HCT116 (cell line): ENCODE measurements around the gene TMEM109.

Source experiments
- POLR2A ChIP-seq: IDR thresholded peaks from 2 replicates; pipeline ENCODE4 v1.7.0; 2011; ENCODE audit warnings: borderline replicate concordance; ENCODE audit not compliant: insufficient read depth, insufficient read length; ENCODE audit errors: extremely low read depth
- SP1 ChIP-seq: IDR thresholded peaks from 2 replicates; pipeline ENCODE4 v1.6.1; 2012; ENCODE audit warnings: low read depth
- TF ChIP-seq, protein P1 (sequence below), 3 experiments: fragments of 200-600 bp in 1 of 3; sonication (generic) in 1 of 3; IDR thresholded peaks in 2 of 3; conservative IDR thresholded peaks in 1 of 3; 2 replicates each; pipeline ENCODE4 v1.5.1; 2012 to 2017; ENCODE audit warnings: low read depth in 2 of 3, low read length in 2 of 3, antibody characterized with exemption in 1 of 3, borderline replicate concordance in 1 of 3, control low read depth in 1 of 3, mild to moderate bottlenecking in 1 of 3, mixed read lengths in 1 of 3, mixed run types in 1 of 3, moderate library complexity in 1 of 3; ENCODE audit not compliant: insufficient read depth in 1 of 3
- TF ChIP-seq, protein P2 (sequence below): IDR thresholded peaks from 2 replicates; pipeline ENCODE4 v1.6.1; 2011; ENCODE audit warnings: mild to moderate bottlenecking, low read length, moderate library complexity; ENCODE audit not compliant: insufficient replicate concordance; ENCODE audit errors: extremely low read depth

DNA sequence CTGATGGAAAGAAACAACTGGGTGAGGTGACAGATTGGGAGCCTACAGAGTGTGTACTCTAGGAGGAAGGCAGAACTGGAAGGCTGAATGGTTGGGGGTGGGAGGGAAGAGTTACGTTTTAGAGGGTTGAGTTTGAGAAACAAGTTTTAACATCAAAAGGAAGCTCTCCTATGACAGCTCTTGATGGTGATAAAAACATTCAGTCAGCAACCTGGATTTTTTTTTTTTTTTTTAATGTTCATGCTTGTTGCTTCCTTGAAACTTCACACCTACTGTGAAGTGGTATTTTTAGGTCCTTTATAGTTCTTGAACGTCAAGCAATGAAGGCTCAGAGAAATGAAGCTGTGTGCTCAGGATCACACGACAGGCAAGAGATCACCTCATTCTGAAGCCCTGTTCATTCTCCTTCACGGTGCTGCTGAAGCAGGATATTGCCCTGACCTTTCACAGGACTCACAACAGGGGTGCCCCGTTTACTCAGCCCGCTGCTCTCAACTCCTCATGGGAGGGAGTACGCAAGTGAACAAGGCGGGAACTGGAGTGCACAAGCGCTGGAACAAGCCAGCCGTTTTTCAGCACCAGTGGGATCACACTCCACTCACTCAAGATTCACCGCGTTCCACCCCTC, 1.6 kb upstream of the TMEM109 start:
- TF ChIP-seq, protein P1, sequence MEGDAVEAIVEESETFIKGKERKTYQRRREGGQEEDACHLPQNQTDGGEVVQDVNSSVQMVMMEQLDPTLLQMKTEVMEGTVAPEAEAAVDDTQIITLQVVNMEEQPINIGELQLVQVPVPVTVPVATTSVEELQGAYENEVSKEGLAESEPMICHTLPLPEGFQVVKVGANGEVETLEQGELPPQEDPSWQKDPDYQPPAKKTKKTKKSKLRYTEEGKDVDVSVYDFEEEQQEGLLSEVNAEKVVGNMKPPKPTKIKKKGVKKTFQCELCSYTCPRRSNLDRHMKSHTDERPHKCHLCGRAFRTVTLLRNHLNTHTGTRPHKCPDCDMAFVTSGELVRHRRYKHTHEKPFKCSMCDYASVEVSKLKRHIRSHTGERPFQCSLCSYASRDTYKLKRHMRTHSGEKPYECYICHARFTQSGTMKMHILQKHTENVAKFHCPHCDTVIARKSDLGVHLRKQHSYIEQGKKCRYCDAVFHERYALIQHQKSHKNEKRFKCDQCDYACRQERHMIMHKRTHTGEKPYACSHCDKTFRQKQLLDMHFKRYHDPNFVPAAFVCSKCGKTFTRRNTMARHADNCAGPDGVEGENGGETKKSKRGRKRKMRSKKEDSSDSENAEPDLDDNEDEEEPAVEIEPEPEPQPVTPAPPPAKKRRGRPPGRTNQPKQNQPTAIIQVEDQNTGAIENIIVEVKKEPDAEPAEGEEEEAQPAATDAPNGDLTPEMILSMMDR (IDR thresholded peaks at IDR 0.05 in 2 of 3, conservative IDR thresholded peaks at IDR 0.05 in 1 of 3; ENCODE audit: borderline replicate concordance in 1 of 3, insufficient read depth in 1 of 3, low read depth in 2 of 3, low read length in 2 of 3), result no peak
- TF ChIP-seq, protein P2, sequence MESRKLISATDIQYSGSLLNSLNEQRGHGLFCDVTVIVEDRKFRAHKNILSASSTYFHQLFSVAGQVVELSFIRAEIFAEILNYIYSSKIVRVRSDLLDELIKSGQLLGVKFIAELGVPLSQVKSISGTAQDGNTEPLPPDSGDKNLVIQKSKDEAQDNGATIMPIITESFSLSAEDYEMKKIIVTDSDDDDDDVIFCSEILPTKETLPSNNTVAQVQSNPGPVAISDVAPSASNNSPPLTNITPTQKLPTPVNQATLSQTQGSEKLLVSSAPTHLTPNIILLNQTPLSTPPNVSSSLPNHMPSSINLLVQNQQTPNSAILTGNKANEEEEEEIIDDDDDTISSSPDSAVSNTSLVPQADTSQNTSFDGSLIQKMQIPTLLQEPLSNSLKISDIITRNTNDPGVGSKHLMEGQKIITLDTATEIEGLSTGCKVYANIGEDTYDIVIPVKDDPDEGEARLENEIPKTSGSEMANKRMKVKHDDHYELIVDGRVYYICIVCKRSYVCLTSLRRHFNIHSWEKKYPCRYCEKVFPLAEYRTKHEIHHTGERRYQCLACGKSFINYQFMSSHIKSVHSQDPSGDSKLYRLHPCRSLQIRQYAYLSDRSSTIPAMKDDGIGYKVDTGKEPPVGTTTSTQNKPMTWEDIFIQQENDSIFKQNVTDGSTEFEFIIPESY, result no peak
- no peak for TF ChIP-seq POLR2A
- TF ChIP-seq SP1, result no peak
